Stimulated activated CD8-positive, alpha-beta memory T cell treated with anti-CD3 and anti-CD28 coated beads, Interleukin-7, amount 100 ng/mL, for 24 hours (primary cell): ENCODE results near the gene SLC25A1.
"Not testable (repeated sequence)": the region's sequence is repeated elsewhere in the genome, so short reads cannot be mapped to it uniquely, and the experiment has no call there.

Experiments used
- DNase-seq: peaks from one replicate; pipeline ENCODE4 v3.0.0-alpha.2; 2020; ENCODE audit warnings: low read depth

The SLC25A1 gene

GRCh38 chr22:19166421-19166820 is 12.1 kb downstream of the SLC25A1 start:
- DNase-seq, result no peak

GRCh38 chr22:19164425-19164824 is 14.1 kb downstream of the SLC25A1 start:
- DNase-seq, result no peak

DNA sequence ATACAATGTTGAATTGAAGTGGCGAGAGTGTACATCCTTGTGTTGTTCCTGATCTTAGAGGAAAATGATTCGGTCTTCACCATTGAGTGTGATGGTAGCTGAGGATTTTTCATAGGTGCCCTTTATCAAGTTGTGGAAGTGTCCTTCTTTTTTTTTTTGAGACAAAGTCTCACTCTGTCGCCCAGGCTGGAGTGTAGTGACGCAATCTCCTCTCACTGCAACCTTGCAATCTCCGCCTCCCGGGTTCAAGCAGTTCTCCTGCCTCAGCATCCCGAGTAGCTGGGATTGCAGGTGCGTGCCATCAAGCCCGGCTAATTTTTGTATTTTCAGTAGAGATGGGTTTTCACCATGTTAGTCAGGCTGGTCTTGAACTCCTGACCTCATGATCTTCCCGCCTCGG is 19.9 kb downstream of the SLC25A1 start:
- DNase-seq, result not testable (repeated sequence)

- DNase-seq, result not testable (repeated sequence)
These were observed 22.4 kb downstream of the SLC25A1 start for GRCh38 chr22:19156109-19156508.

GRCh38 chr22:19152942-19153883 is 25.3 kb downstream of the SLC25A1 start:
- DNase-seq, result no peak

DNA sequence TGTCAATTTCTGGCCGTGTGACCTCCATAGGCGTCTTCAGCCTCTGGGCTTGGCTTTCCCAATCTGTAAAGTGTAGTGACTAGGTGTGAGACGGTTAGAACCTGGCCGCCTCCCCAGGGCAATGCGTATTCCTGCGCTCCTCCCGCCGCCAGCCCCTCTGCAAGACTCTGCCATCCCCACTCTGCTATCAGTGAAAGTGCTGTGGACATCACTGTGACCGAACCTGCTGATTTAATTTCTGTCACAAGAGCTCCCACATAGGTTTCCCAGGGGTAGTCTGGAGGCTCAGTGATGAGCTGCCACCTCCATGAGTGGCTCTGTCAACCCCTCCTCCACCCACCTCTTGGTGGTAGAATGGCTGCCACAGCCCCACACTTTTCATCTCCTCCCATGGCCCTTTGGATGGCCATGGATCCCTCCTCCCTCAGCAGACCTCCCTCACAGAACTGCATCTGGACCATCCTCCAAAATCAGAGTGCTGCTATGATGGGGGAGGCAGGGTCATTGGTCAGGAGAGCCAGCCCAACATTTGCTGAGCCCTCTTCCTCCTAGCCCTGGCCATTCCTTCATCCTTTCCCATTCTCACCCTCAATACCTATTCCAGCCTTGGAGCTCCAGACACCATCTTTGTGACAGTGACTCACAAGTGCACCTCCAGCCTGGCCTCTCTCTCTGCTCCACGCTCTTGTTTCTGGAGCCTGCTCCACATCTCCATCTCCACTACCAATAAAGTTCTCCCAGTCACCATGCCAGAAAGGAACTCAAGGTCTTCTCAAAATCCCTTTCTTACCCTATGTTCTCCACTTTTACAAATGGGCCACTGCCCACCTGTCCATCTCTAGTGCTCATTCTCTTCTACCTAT is 27.0 kb downstream of the SLC25A1 start:
- no peak for DNase-seq

DNA sequence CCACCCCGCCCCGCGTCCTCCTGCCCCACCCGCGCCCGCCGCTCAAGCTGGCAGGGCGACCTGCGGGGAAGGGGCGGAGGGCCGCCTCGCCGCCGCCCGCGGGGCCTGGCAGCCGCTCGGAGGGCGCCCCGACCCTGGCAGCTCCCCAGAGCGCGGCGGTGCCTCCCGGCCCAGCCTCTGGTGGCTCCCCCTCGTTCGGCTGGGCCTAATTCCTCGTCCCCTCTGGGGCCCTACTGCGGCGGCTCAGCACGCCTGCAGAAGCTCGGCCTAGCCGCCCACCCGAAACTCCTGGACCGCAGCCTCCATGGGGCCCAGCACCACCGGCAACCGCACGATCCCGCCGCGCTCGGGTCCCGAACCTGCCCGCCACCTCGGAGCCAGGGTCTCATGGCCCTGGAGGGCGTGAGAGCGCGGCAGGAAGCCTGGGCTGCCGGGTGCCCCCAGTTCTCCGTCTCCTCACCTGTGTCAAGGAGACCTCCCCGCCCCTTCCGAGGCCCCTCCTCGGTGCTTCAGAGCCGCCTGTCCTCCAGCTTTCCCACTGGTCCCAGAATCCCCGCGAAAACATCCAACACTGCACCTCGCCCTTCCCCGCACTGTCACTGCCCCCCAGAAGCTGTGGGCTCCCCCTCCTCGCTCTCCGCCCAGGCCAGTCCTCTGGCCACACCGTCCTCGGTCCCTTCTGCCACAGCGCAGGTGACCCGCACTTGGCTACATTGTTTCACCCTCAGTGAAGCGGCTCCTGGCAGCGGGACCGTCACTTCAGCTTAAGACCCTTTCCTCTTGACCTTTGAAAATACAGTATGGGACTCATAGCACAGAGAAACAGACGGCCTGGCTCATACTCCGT is 27.8 kb downstream of the SLC25A1 start:
- DNase-seq, result no peak

DNA sequence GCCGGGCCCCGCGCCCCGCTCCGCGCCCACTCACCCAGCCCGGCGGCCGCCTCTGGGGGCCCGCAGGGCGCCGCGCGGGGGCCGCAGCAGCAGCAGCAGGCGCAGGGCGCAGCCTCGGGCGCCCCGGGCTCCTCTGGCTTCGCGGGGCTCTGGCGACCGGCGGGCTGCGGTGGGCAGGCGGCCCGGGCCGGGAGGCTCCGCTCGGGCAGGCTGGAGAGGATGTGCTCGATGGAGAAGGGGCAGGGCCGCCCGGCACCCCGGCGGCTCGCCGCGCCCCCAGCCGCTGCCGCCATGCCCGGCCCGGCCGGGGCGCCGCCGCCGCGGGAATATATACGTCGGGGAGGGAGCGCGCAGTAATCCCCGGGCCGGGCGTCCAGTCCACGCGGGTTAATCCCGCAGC is 28.5 kb downstream of the SLC25A1 start, which contains the start of gene GSC2:
Gene GSC2 (minus strand): TSS at position 302 of the 400 bp plus-strand sequence. CDS start 9 bp downstream, at position 293.
- no peak for DNase-seq

DNA sequence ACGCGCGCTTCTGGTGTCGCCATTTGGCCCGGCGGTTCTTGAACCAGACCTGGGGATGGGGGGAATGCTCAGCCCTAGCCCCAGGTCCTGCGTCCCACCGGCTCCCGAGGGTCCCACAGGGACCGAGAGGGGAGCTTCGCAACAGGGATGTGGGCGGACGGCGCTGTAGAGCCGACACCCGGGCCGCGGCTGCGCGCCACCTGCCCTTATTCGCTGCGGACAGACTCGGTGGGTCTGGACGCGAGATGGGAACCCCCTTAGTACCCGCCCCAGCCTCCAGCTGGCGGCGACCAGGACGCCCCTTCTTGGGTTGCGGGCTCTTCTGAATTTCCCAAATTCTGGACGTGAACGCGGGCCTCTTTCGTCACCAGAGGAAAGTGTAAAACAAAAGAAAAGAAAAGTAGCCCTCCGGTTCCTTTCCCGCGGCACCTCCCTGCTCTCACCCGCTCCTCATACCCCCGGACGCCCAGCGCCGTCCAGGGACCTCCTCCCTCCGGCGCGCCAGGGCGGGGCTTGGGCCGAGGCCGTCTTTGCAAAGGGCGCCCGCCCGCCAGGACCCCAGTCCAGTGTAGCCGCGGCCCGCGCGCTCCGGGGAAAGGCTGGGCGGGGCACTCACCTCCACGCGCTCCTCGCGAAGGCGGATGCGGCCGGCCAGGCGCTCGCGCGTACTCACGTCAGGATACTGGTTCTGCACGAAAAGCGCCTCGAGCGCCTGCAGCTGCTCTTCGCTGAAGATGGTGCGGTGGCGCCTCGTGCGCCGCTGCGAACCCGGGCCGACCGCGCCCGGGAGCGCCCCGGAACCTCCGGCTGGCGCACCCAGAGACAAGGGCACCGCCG is 29.3 kb downstream of the SLC25A1 start:
- DNase-seq, result no peak

DNA sequence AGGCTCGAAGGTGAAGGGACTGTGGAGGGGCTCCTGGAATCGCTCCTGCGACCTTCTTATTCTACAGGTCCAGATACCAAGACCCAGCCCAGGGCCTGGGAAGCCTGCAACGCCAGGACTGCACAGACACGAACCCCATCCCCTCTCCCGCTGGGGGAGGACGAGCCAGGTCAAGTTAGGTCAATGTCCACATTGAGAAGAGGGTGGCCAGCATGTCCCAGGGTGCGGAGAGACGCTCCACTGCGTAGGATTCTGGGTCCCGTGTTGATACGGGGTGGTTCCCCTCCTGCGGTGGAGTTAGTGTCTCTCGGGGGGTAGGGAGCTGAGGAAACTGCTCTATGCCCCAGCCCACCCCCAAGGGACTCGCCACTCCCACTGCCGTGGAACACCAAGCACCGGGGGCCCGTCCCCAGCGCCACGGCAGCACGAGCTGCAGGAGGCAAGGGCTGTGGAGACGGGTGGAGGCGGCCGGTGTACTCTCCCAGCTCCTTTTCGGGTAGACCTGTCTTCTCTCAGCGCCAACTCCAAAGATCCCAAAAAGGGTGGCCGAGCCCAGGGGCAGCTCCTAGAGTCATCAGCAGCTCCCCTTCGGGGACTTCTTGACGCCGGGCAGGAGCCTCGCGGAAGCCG is 30.0 kb downstream of the SLC25A1 start:
- no peak for DNase-seq

DNA sequence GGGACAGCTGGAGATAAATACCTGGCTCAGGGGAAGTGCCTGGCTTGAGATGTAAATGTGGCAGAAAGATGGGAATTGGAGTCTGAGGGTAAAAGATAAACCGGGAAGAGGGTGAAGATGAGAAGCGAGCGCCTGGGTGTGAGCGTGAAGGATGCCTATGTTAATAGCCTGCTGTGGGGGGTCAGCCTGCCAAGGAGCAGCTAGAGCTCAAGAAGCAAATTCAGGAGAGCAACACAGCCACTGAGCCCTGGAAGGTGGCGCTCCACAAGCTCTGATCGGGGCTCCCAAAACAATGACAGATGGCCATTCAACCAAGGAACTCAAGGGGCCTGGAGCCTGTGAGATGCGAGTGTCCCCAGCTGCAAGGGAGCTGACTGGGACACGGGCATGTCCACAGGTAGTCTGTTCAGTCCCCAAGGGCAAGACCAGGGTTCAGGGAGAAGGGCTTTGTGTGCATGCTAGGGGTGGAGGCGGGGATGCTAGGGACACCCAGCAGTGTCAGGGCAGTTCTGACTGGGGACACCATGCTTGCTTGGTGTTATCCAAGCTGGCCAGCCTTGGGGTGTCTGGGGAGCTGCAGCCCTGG is 31.2 kb downstream of the SLC25A1 start:
- DNase-seq, result no peak

GRCh38 chr22:19146215-19146968 is 32.1 kb downstream of the SLC25A1 start:
- DNase-seq, result no peak

DNA sequence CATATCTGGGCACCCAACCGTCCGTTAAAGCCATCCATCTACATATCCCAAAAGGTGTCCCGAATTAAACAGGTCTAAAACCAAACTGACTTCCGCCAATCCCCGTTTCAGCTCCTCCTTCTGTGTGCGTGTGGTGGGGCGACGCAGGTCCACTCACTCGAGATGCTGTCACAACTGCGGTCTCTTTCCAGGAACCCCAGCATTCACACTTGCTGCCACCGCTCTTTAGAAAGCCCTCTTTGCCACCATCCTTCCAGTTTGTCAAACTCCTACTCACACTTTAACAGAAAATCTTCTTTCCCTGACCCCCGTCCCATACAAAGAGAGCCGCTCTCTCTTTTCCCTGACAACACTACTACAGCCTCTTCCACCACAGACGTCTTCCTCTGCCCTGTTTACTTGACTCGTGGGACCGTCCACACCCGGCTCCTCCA is 34.6 kb downstream of the SLC25A1 start:
- no peak for DNase-seq

GRCh38 chr22:19143212-19143611 is 35.3 kb downstream of the SLC25A1 start:
- no peak for DNase-seq

GRCh38 chr22:19142394-19142793 is 36.1 kb downstream of the SLC25A1 start:
- DNase-seq, result no peak

DNA sequence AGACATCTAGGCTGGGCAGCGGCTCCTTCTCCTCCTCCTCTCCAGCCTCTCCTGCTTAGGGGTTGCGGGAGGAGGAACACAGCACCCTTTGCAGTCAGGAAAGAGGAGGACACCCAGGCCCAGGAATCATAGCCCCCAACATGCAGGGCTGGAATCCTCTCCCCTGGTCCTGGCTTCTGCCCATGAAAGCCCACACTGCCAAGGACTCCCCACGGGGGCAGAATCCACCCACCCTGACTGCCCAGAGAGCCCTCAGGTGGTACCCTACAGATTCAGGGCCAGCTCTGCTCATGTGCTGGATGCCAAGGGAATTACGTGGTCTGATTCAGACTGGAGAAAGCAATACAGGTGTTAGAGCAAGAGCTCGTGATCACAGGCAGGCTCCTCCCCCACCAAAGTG is 38.6 kb downstream of the SLC25A1 start:
- DNase-seq, result no peak

- no peak for DNase-seq
These were observed 39.6 kb downstream of the SLC25A1 start for GRCh38 chr22:19139001-19139356.

DNA sequence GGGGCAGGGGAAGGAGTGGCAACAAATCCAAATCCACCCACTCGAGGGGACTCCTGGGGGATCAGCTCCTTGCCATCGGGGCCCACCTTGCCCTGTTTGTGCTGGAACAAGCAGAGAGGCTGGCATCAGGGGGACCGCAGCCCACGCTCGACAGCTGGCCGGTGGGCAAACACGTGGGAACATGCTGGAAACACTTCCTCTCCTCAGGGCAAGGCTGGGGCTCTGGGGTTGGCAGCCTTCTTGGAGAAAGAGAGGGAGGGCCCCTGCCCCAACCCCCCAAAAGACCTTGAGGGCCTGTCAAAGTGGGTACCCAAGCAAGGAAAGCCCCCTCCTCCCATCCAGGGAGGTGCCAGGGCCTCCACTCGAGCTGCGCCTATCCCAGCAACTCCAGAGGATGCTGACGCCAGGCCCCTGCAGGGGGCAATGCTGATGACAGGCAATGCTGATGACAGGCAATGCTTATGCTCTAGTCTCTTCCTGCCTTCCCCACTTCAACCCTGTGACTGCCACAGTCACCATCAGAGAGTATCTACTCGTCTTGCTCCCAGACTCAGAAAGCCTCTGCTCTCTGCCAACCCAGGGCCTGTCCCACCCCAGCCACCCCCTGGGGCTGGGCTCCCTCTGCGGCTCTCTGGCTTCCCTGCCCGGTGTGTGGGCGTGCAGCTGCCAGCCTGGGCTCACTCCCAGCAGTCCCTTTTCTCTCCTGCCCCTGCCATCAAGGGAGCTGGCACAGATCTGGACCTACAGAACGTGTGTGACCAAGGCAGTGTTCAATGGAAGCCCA is 40.1 kb downstream of the SLC25A1 start:
- no peak for DNase-seq
